SK-N-SH (cell line): ENCODE data around the gene WFIKKN1. TPM values are rescaled to one million over a fixed set of nuclear protein-coding genes. Genes with fewer than 3 reads are reported as not detected.

Experiments
- CTCF ChIA-PET: fragments of 300-600, 350-600 bp; formaldehyde crosslinking; extraction: SDS; loops from one replicate; lab custom pipeline; 2021; lab: Yijun Ruan, JAX
- POLR2A ChIA-PET: fragments of 350-600 bp; sonication (Branson Sonifier 250); formaldehyde crosslinking; extraction: SDS; loops from one replicate; lab custom pipeline; 2020; ENCODE audit warnings: antibody characterized with exemption, inconsistent platforms; lab: Yijun Ruan, JAX
- DNase-seq: peaks from one replicate; pipeline ENCODE4 v3.0.0; 2012
- H2AFZ ChIP-seq: fragments of 200-600 bp; sonication (generic); 2 replicates; pipeline ENCODE4 v1.8.1; 2016; ENCODE audit warnings: antibody characterized with exemption, mild to moderate bottlenecking, low read depth
- H3F3A ChIP-seq: fragments of 200-600 bp; sonication (generic); replicated peaks from 2 replicates; pipeline ENCODE3; 2016; ENCODE audit warnings: antibody characterized with exemption, mild to moderate bottlenecking; ENCODE audit not compliant: insufficient read depth
- H3K27ac ChIP-seq, 2 experiments: fragments of 200-500 bp in 1 of 2; fragments of 200-600 bp in 1 of 2; sonication (Bioruptor generic) in 1 of 2; sonication (generic), shearing (Covaris generic) in 1 of 2; 2 replicates each; pipeline versions ENCODE4 v1.5.1 to v1.6.1; 2014 to 2016; ENCODE audit warnings: low read depth in 2 of 2, inconsistent platforms in 1 of 2, low read length in 1 of 2, mild to moderate bottlenecking in 1 of 2, mixed read lengths in 1 of 2
- H3K27me3 ChIP-seq: fragments of 200-600 bp; sonication (generic), shearing (Covaris generic); 2 replicates; pipeline ENCODE4 v1.6.1; 2016; ENCODE audit warnings: mixed run types; ENCODE audit not compliant: insufficient read depth
- H3K36me3 ChIP-seq, 2 experiments: fragments of 200-500 bp in 1 of 2; fragments of 200-600 bp in 1 of 2; sonication (Bioruptor generic) in 1 of 2; sonication (generic) in 1 of 2; replicated peaks in 1 of 2; 2 replicates each; pipeline versions ENCODE3 to v1.5.1; 2014 to 2016; ENCODE audit warnings: low read length in 1 of 2, mild to moderate bottlenecking in 1 of 2; ENCODE audit not compliant: insufficient read depth in 2 of 2, control insufficient read depth in 1 of 2
- H3K4me1 ChIP-seq, 2 experiments: fragments of 200-500 bp in 1 of 2; fragments of 200-600 bp in 1 of 2; sonication (Bioruptor generic) in 1 of 2; sonication (generic), shearing (Covaris generic) in 1 of 2; 2 replicates each; pipeline versions ENCODE4 v1.5.1 to v1.6.1; 2014 to 2016; ENCODE audit warnings: low read depth in 1 of 2, low read length in 1 of 2, mixed run types in 1 of 2; ENCODE audit not compliant: insufficient read depth in 2 of 2, control insufficient read depth in 1 of 2
- H3K4me2 ChIP-seq: fragments of 200-600 bp; sonication (generic), shearing (Covaris generic); 2 replicates; pipeline ENCODE4 v1.6.1; 2017; ENCODE audit warnings: mixed run types
- H3K4me3 ChIP-seq, 2 experiments: fragments of 200-500 bp in 1 of 2; fragments of 200-600 bp in 1 of 2; sonication (Bioruptor generic) in 1 of 2; sonication (generic), shearing (Covaris generic) in 1 of 2; 2 replicates each; pipeline versions ENCODE4 v1.5.1 to v1.8.1; 2014 to 2016; ENCODE audit warnings: low read depth in 2 of 2, inconsistent platforms in 1 of 2, low read length in 1 of 2, mild to moderate bottlenecking in 1 of 2, mixed read lengths in 1 of 2, moderate library complexity in 1 of 2
- H3K79me2 ChIP-seq: fragments of 200-600 bp; sonication (generic); 2 replicates; pipeline ENCODE4 v1.8.1; 2017; ENCODE audit warnings: mild to moderate bottlenecking; ENCODE audit not compliant: insufficient read depth
- H3K9ac ChIP-seq: fragments of 200-600 bp; sonication (generic); 2 replicates; pipeline ENCODE4 v1.6.1; 2017; ENCODE audit warnings: mixed run types
- H3K9me2 ChIP-seq: fragments of 200-600 bp; sonication (generic); 2 replicates; pipeline ENCODE4 v1.6.1; 2017; ENCODE audit warnings: mixed run types
- H3K9me3 ChIP-seq: fragments of 200-600 bp; sonication (generic); 2 replicates; pipeline ENCODE4 v1.6.1; 2017; ENCODE audit warnings: mixed run types, mild to moderate bottlenecking, moderate library complexity
- H4K20me1 ChIP-seq: fragments of 200-600 bp; sonication (generic); 2 replicates; pipeline ENCODE4 v1.6.1; 2017; ENCODE audit warnings: mild to moderate bottlenecking, mixed run types; ENCODE audit not compliant: insufficient read depth
- GATA2 ChIP-seq: sonication (generic); formaldehyde crosslinking; IDR thresholded peaks from 2 replicates; pipeline ENCODE4 v1.5.0; 2020; ENCODE audit warnings: mild to moderate bottlenecking, missing genetic modification reagents
- MEF2A ChIP-seq: IDR thresholded peaks from 2 replicates; pipeline ENCODE4 v1.4.0; 2012; ENCODE audit warnings: low read depth, borderline replicate concordance
- MXI1 ChIP-seq: IDR thresholded peaks from 2 replicates; pipeline ENCODE4 v1.6.1; 2012; ENCODE audit warnings: mild to moderate bottlenecking, low read depth, low read length, improper control_type of control experiment
- NRF1 ChIP-seq: IDR thresholded peaks from 2 replicates; pipeline ENCODE4 v1.6.1; 2012; ENCODE audit warnings: low read depth, mild to moderate bottlenecking, low read length
- PBX3 ChIP-seq: IDR thresholded peaks from 2 replicates; pipeline ENCODE4; 2012
- SIN3A ChIP-seq: IDR thresholded peaks from 2 replicates; pipeline ENCODE4 v1.6.1; 2012; ENCODE audit warnings: low read depth, mild to moderate bottlenecking, low read length, moderate library complexity, borderline replicate concordance
- SMC3 ChIP-seq: IDR thresholded peaks from 2 replicates; pipeline ENCODE4 v1.6.1; 2012; ENCODE audit warnings: low read depth, low read length, improper control_type of control experiment
- TAF1 ChIP-seq: IDR thresholded peaks from 2 replicates; pipeline ENCODE4 v1.6.1; 2012; ENCODE audit warnings: low read depth, mild to moderate bottlenecking, low read length, moderate library complexity, borderline replicate concordance
- YY1 ChIP-seq: IDR thresholded peaks from 2 replicates; pipeline ENCODE4 v1.4.0; 2012; ENCODE audit warnings: low read depth, mild to moderate bottlenecking
- WGBS: methylation state at CpG from one replicate; pipeline ENCODE4 v1.1.6; 2017; ENCODE audit warnings: low lambda C conversion rate; 5-methylcytosine and 5-hydroxymethylcytosine counted together
- polyA plus RNA-seq, 3 experiments: library from polyadenylated mRNA; depleted of rRNA; stranded (reverse); fragments of >200 nt; gene quantifications; 2 replicates each; pipeline ENCODE4 v1.2.3, GENCODE V29; 2012
- TF ChIP-seq, protein P1 (sequence below): IDR thresholded peaks from 2 replicates; pipeline ENCODE4 v1.4.0; 2012; ENCODE audit warnings: low read depth, borderline replicate concordance
- TF ChIP-seq, protein P2 (sequence below): IDR thresholded peaks from 2 replicates; pipeline ENCODE4 v1.4.0; 2012; ENCODE audit warnings: low read depth
- TF ChIP-seq, protein P3 (sequence below): fragments of 150-350 bp; IDR thresholded peaks from 2 replicates; pipeline ENCODE4 v1.6.1; 2017; ENCODE audit warnings: antibody characterized with exemption, low read length, low read depth, borderline replicate concordance

The WFIKKN1 gene
- polyA plus RNA-seq, 1 of the 3 experiments (the other 2 are of a cell fraction): 0.16 TPM

DNA sequence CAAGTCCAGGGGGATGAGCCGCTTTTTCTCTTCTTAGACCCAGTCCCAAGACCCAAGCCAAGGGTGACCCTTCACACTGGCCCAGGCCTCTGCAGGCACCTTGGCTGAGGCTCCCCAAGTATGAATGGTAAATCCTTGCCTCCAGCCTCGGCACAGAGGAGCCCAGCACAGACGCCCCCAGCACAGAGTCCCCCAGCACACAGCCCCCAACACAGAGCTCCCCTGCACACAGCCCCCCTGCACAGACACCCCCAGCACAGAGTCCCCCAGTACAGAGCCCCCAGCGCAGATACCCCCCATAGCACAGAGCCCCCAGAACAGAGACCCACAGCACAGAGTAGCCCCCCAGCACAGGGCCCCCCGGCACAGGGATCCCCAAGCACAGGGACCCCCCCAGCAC, 9.8 kb downstream of the WFIKKN1 start:
- H3K27ac ChIP-seq: no peak overlapping the region; a peak in 1 of 4 replicates
- peak overlapping the region in 1 of 2 experiments; percentile 76; a peak in 1 of 4 replicates for H3K4me3 ChIP-seq
- no peak for DNase-seq
- H2AFZ ChIP-seq: no peak overlapping the region
- H3K4me2 ChIP-seq: peak overlapping the region; percentile 86
- H3K79me2 ChIP-seq: peaks cover 15% of the 10 kb centered on the region; the same call in 1 of the 2 replicates
- 100% methylated on average over 3 of the region's 5 CpGs for WGBS
- no peaks in the 10 kb centered on the region for H3K9me2 ChIP-seq
- no peaks in the 10 kb centered on the region; the same call in 1 of the 2 replicates for H4K20me1 ChIP-seq
- POLR2A ChIA-PET: no interaction called here
- no peaks in the 10 kb centered on the region for H3K36me3 ChIP-seq
- no peaks in the 10 kb centered on the region for H3K27me3 ChIP-seq
- TF ChIP-seq NRF1: no peak
- TF ChIP-seq, protein P1, sequence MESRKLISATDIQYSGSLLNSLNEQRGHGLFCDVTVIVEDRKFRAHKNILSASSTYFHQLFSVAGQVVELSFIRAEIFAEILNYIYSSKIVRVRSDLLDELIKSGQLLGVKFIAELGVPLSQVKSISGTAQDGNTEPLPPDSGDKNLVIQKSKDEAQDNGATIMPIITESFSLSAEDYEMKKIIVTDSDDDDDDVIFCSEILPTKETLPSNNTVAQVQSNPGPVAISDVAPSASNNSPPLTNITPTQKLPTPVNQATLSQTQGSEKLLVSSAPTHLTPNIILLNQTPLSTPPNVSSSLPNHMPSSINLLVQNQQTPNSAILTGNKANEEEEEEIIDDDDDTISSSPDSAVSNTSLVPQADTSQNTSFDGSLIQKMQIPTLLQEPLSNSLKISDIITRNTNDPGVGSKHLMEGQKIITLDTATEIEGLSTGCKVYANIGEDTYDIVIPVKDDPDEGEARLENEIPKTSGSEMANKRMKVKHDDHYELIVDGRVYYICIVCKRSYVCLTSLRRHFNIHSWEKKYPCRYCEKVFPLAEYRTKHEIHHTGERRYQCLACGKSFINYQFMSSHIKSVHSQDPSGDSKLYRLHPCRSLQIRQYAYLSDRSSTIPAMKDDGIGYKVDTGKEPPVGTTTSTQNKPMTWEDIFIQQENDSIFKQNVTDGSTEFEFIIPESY: no peak
- TF ChIP-seq GATA2 (CRISPR knock-in tag): no peak
- TF ChIP-seq, protein P2, sequence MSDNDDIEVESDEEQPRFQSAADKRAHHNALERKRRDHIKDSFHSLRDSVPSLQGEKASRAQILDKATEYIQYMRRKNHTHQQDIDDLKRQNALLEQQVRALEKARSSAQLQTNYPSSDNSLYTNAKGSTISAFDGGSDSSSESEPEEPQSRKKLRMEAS: no peak
- TF ChIP-seq, protein P3, sequence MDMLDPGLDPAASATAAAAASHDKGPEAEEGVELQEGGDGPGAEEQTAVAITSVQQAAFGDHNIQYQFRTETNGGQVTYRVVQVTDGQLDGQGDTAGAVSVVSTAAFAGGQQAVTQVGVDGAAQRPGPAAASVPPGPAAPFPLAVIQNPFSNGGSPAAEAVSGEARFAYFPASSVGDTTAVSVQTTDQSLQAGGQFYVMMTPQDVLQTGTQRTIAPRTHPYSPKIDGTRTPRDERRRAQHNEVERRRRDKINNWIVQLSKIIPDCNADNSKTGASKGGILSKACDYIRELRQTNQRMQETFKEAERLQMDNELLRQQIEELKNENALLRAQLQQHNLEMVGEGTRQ: no peak
- no peak for TF ChIP-seq SMC3
- no peak for TF ChIP-seq PBX3
- CTCF ChIA-PET: no interaction called here
- H3K9me3 ChIP-seq: no peaks in the 10 kb centered on the region
- H3K4me1 ChIP-seq: peaks cover 6 to 32% of the 10 kb centered on the region in 2 experiments; a peak in 2 of 4 replicates
- peak overlapping the region; percentile 83; the same call in 1 of the 2 replicates for H3K9ac ChIP-seq
- peaks cover 13% of the 10 kb centered on the region for H3F3A ChIP-seq

GRCh38 chr16:641326-642188, 10.8 kb downstream of the WFIKKN1 start, which contains the start of gene MCRIP2:
TSS of gene MCRIP2 (plus strand) at chr16:641828. CDS start at chr16:641992, 164 bp downstream.
- Histone ChIP-seq H3K36me3 (no peaks in the 10 kb centered on the region), H3K9me3 (no peaks in the 10 kb centered on the region), H3K4me3 (peak within 1 kb of the TSS; percentile 73 to 76), H3K4me2 (peak within 1 kb of the TSS; percentile 86), H3K27ac (peak within 1 kb of the TSS in 1 of 2 experiments; percentile 83; a peak in 1 of 4 replicates), H2AFZ (peak within 1 kb of the TSS; percentile 82), H4K20me1 (no peaks in the 10 kb centered on the region), H3K4me1 (peaks cover 6 to 32% of the 10 kb centered on the region in 2 experiments; a peak in 2 of 4 replicates), H3K9ac (peak within 1 kb of the TSS; percentile 83), H3K9me2 (no peaks in the 10 kb centered on the region), H3F3A (peaks cover 13% of the 10 kb centered on the region), H3K27me3 (no peaks in the 10 kb centered on the region), H3K79me2 (peaks cover 11% of the 10 kb centered on the region; the same call in 1 of the 2 replicates)
- ChIA-PET CTCF (interaction anchor here (0.6 to 1.0 kb wide), 3 partner anchors 15 to 39 kb away, joined by 3 read pairs; partner anchors contain the start of gene STUB1), POLR2A (interaction anchor here (1.0 to 1.9 kb wide), 2 partner anchors 11 to 38 kb away, joined by 4 read pairs; no protein-coding TSS in a partner anchor)
- DNase-seq: peak; percentile 93
- 0% methylated on average over 20 of the region's 81 CpGs for WGBS
- TF ChIP-seq TAF1: peak; percentile 67
- TF ChIP-seq MXI1: peak; percentile 64
- TF ChIP-seq, protein P2: peak; percentile 81; the same call in 1 of the 2 replicates
- TF ChIP-seq SIN3A: peak; percentile 67; the same call in 1 of the 2 replicates
- no peak for TF ChIP-seq MEF2A
- peak; percentile 66; the same call in 1 of the 2 replicates for TF ChIP-seq YY1
- TF ChIP-seq PBX3: no peak
- TF ChIP-seq, protein P3: no peak
